Left lung (tissue), 10 donors: ENCODE results near the gene CDH4. TPM values are rescaled to one million over a fixed set of nuclear protein-coding genes. Genes with fewer than 3 reads are reported as not detected.

Source experiments
- ATAC-seq: fragments of 200-7000 bp; cut with Tn5 transposase; one replicate; pipeline ENCODE4 v1.9.1; 2020; ENCODE audit warnings: moderate library complexity
- DNase-seq, 4 donors: peaks; one replicate each; pipeline ENCODE4 v3.0.0-alpha.2; 2013 to 2020
- H3K27ac ChIP-seq, 2 donors: fragments of 200-600 bp; sonication (generic) in 1 of 2; one replicate each; pipeline versions ENCODE4 v1.5.0 to v1.8.0; 2020 to 2021
- H3K27me3 ChIP-seq, 2 donors: fragments of 200-600 bp; sonication (generic) in 1 of 2; one replicate each; pipeline versions ENCODE4 v1.5.0 to v1.8.0; 2020 to 2021
- H3K36me3 ChIP-seq, 2 donors: fragments of 200-600 bp; sonication (generic) in 1 of 2; one replicate each; pipeline versions ENCODE4 v1.5.0 to v1.8.0; 2020 to 2021
- H3K4me1 ChIP-seq, 2 donors: fragments of 200-600 bp; one replicate each; pipeline ENCODE4 v1.8.0; 2021
- H3K4me3 ChIP-seq, 2 donors: fragments of 200-600 bp; sonication (generic) in 1 of 2; one replicate each; pipeline versions ENCODE4 v1.5.0 to v1.8.0; 2020 to 2021; ENCODE audit warnings: mild to moderate bottlenecking in 1 of 2
- H3K9me3 ChIP-seq, 2 donors: fragments of 200-600 bp; sonication (generic) in 1 of 2; one replicate each; pipeline versions ENCODE4 v1.5.0 to v1.8.0; 2020 to 2021
- intact Hi-C, 2 donors: fragments of 100-400 bp; cut with DNase I; formaldehyde crosslinking; loops; one replicate each; pipeline versions ENCODE4 v1.11.2 to v1.14.2; 2022
- polyA plus RNA-seq, 6 donors: library from polyadenylated mRNA; unstranded; fragments of 120-200 nt; gene quantifications; one replicate each; pipeline ENCODE4 v1.2.1, GENCODE V29; 2013; ENCODE audit not compliant: insufficient read length in 6 of 6
- total RNA-seq, 2 donors: library from RNA; stranded (reverse); fragmentation: NEBNext Ultra II Directional; extraction: Animal tissue kit (Norgen Biotek cat#: 25700); gene quantifications; one replicate each; pipeline ENCODE4 v1.2.1, GENCODE V29; 2021
- TF ChIP-seq, protein P1 (sequence below), 2 donors: fragments of 200-600 bp; sonication (generic) in 1 of 2; IDR thresholded peaks; one replicate each; pipeline versions ENCODE4 v1.5.0 to v1.8.0; 2021; ENCODE audit warnings: antibody characterized with exemption in 2 of 2
- donor health status: DM: no; HTN: yes; CAD: no.
- donor health status: DM: no; HTN: no; CAD: no.

Gene CDH4
- total and polyA plus RNA-seq, 8 donors, result 0.24 to 10.8 (median 5.1) TPM

- H3K27me3 ChIP-seq, result peaks cover 0 to 45% of the 10 kb centered on the region in 2 donors
- intact Hi-C loops, result no loop called here
- DNase-seq (peak in 1 of 4 donors; percentile 38), ATAC-seq (no peak)
- TF ChIP-seq, protein P1, sequence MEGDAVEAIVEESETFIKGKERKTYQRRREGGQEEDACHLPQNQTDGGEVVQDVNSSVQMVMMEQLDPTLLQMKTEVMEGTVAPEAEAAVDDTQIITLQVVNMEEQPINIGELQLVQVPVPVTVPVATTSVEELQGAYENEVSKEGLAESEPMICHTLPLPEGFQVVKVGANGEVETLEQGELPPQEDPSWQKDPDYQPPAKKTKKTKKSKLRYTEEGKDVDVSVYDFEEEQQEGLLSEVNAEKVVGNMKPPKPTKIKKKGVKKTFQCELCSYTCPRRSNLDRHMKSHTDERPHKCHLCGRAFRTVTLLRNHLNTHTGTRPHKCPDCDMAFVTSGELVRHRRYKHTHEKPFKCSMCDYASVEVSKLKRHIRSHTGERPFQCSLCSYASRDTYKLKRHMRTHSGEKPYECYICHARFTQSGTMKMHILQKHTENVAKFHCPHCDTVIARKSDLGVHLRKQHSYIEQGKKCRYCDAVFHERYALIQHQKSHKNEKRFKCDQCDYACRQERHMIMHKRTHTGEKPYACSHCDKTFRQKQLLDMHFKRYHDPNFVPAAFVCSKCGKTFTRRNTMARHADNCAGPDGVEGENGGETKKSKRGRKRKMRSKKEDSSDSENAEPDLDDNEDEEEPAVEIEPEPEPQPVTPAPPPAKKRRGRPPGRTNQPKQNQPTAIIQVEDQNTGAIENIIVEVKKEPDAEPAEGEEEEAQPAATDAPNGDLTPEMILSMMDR (IDR thresholded peaks at IDR 0.05), result no peak
- H3K4me1 ChIP-seq, result no peaks in the 10 kb centered on the region
- H3K27ac ChIP-seq, result no peak overlapping the region
- H3K9me3 ChIP-seq, result peaks cover 0 to 6% of the 10 kb centered on the region in 2 donors
- H3K36me3 ChIP-seq, result no peaks in the 10 kb centered on the region
- H3K4me3 ChIP-seq, result no peak overlapping the region
These were observed 609.8 kb downstream of the CDH4 start for GRCh38 chr20:61861858-61862257.

DNA sequence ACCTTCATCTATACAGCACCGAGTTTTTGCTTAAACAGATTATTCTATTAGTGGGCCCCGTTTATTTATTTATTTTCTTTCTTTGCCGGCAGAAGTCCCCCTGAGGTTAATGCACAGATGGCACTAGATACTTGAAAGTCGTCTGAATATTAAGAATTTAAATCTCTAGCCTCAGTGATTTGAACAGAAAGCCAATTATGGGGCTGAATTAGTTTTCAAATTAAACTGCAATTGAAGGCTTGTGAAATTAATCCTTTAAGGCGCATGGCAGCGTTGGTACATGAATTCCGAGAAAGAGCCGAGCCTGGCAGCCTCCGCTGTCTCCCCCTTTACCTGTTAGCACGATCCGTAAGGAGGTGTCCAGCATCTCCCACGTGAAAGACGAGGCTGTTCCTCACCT lies 610.8 kb downstream of the CDH4 start:
- Histone ChIP-seq H3K27ac (no peak overlapping the region), H3K27me3 (peaks cover 0 to 47% of the 10 kb centered on the region in 2 donors), H3K36me3 (no peaks in the 10 kb centered on the region), H3K4me1 (no peaks in the 10 kb centered on the region), H3K9me3 (peaks cover 0 to 6% of the 10 kb centered on the region in 2 donors), H3K4me3 (no peak overlapping the region)
- intact Hi-C loops, result no loop called here
- ATAC-seq (no peak), DNase-seq (no peak)
- TF ChIP-seq, protein P1 (IDR thresholded peaks at IDR 0.05), result no peak

GRCh38 chr20:61864481-61864880 lies 612.4 kb downstream of the CDH4 start:
- TF ChIP-seq, protein P1 (IDR thresholded peaks at IDR 0.05), result no peak
- H3K9me3 ChIP-seq, result peaks cover 0 to 6% of the 10 kb centered on the region in 2 donors
- no peaks in the 10 kb centered on the region for H3K36me3 ChIP-seq
- H3K4me3 ChIP-seq, result no peak overlapping the region
- no peak overlapping the region for H3K27ac ChIP-seq
- no peaks in the 10 kb centered on the region for H3K4me1 ChIP-seq
- peak in 1 of 4 donors; percentile 70 for DNase-seq
- intact Hi-C loops, result no loop called here
- ATAC-seq, result no peak
- H3K27me3 ChIP-seq, result peaks cover 0 to 52% of the 10 kb centered on the region in 2 donors

GRCh38 chr20:61865353-61865752 lies 613.3 kb downstream of the CDH4 start:
- TF ChIP-seq, protein P1 (IDR thresholded peaks at IDR 0.05), result no peak
- Histone ChIP-seq H3K4me1 (no peaks in the 10 kb centered on the region), H3K36me3 (no peaks in the 10 kb centered on the region), H3K27me3 (peaks cover 0 to 57% of the 10 kb centered on the region in 2 donors), H3K4me3 (no peak overlapping the region), H3K27ac (no peak overlapping the region), H3K9me3 (peaks cover 0 to 6% of the 10 kb centered on the region in 2 donors)
- ATAC-seq (no peak), DNase-seq (no peak)
- intact Hi-C loops, result no loop called here

DNA sequence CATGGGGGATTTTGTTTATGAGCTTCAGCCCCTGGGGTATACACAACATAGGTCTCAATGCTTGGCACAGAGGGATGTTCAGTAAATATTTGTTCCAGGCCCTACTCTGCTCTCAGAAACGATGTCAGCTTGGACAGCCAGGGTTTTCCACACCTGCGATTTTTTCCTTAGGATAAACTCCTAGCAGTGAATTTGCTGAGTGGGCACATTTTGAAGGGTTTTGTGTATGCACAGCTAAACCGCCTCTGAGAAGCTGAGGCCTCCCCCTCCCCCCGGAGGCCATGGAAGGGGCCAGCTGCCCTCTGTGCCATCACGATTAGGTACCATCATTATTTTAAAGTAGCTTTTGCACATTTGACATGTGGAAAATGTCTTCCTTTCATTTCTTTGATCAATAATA lies 614.1 kb downstream of the CDH4 start:
- TF ChIP-seq, protein P1 (IDR thresholded peaks at IDR 0.05), result no peak
- peaks cover 0 to 6% of the 10 kb centered on the region in 2 donors for H3K9me3 ChIP-seq
- intact Hi-C loops, result no loop called here
- no peaks in the 10 kb centered on the region for H3K4me1 ChIP-seq
- H3K27ac ChIP-seq, result no peak overlapping the region
- no peak overlapping the region for H3K4me3 ChIP-seq
- H3K27me3 ChIP-seq, result peaks cover 0 to 49% of the 10 kb centered on the region in 2 donors
- no peaks in the 10 kb centered on the region for H3K36me3 ChIP-seq
- DNase-seq (no peak), ATAC-seq (no peak)
